PFSK-1 (cell line): ENCODE data around the gene CNTNAP2.

Source experiments
- FOXP2 ChIP-seq: optimal IDR thresholded peaks from 2 replicates; pipeline ENCODE3; 2011; ENCODE audit warnings: borderline replicate concordance, control low read depth, inconsistent platforms; ENCODE audit not compliant: insufficient read depth; ENCODE audit errors: extremely low read length, extremely low read depth
- POLR2AphosphoS5 ChIP-seq: IDR thresholded peaks from 2 replicates; pipeline ENCODE4 v1.6.1; 2012; ENCODE audit warnings: low read depth, mild to moderate bottlenecking, control low read depth, low read length, moderate library complexity
- SIN3A ChIP-seq: IDR thresholded peaks from 2 replicates; pipeline ENCODE4 v1.6.1; 2012; ENCODE audit warnings: mild to moderate bottlenecking, low read length, moderate library complexity, borderline replicate concordance; ENCODE audit not compliant: insufficient read depth
- TAF1 ChIP-seq: IDR thresholded peaks from 2 replicates; pipeline ENCODE4 v1.6.1; 2012; ENCODE audit warnings: low read length, control low read depth, borderline replicate concordance; ENCODE audit not compliant: insufficient read depth
- TF ChIP-seq, protein P1 (sequence below), 2 experiments: IDR thresholded peaks; 2 replicates each; pipeline versions ENCODE4 v1.6.1 to v1.8.0; 2011 to 2012; ENCODE audit warnings: low read depth in 2 of 2, low read length in 2 of 2, control low read depth in 1 of 2, inconsistent platforms in 1 of 2, mild to moderate bottlenecking in 1 of 2, moderate library complexity in 1 of 2; ENCODE audit not compliant: insufficient read depth in 1 of 2

The CNTNAP2 gene

DNA sequence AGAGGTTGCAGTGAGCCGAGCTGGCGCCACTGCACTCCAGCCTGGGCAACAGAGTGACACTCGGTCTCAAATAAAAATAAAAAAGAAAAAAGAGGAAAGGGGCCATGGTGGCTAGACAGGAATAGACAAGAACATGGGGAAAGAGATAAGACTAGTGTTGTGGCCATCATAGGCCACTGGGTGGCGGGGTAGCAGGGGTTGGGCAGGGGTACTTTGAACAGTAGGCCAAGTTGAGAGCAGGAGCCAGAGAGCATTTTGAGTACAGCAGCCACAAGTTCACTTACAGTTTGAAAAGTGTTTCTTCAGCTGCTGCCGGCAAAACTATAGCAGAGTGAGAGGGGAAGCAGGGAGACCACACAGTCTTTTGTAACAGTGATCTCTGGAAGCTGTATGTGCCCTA lies 656.0 kb downstream of the CNTNAP2 start:
- TF ChIP-seq SIN3A (no peak), POLR2AphosphoS5 (no peak), TAF1 (no peak), FOXP2 (no peak)
- TF ChIP-seq, protein P1, sequence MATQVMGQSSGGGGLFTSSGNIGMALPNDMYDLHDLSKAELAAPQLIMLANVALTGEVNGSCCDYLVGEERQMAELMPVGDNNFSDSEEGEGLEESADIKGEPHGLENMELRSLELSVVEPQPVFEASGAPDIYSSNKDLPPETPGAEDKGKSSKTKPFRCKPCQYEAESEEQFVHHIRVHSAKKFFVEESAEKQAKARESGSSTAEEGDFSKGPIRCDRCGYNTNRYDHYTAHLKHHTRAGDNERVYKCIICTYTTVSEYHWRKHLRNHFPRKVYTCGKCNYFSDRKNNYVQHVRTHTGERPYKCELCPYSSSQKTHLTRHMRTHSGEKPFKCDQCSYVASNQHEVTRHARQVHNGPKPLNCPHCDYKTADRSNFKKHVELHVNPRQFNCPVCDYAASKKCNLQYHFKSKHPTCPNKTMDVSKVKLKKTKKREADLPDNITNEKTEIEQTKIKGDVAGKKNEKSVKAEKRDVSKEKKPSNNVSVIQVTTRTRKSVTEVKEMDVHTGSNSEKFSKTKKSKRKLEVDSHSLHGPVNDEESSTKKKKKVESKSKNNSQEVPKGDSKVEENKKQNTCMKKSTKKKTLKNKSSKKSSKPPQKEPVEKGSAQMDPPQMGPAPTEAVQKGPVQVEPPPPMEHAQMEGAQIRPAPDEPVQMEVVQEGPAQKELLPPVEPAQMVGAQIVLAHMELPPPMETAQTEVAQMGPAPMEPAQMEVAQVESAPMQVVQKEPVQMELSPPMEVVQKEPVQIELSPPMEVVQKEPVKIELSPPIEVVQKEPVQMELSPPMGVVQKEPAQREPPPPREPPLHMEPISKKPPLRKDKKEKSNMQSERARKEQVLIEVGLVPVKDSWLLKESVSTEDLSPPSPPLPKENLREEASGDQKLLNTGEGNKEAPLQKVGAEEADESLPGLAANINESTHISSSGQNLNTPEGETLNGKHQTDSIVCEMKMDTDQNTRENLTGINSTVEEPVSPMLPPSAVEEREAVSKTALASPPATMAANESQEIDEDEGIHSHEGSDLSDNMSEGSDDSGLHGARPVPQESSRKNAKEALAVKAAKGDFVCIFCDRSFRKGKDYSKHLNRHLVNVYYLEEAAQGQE (IDR thresholded peaks at IDR 0.05; ENCODE audit: insufficient read depth in 1 of 2, low read depth in 2 of 2, low read length in 2 of 2) = no peak

DNA sequence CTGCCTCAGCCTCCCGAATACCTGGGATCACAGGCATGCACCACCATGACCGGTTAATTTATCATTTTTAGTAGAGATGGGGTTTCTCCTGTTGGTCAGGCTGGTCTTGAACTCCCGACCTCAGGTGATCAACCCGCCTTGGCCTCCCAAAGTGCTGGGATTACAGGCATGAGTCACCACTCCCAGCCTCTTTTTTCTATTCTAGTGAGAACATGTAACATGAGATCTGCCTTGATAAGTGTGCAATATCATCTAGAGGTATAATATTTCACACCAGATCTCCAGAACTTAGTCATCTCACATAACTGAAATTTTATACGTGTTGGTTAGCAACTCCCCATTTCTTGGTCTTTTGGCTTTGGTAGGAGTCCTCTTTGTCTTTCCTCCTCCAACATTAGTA lies 656.9 kb downstream of the CNTNAP2 start:
- TF ChIP-seq TAF1 = no peak
- TF ChIP-seq SIN3A = no peak

DNA sequence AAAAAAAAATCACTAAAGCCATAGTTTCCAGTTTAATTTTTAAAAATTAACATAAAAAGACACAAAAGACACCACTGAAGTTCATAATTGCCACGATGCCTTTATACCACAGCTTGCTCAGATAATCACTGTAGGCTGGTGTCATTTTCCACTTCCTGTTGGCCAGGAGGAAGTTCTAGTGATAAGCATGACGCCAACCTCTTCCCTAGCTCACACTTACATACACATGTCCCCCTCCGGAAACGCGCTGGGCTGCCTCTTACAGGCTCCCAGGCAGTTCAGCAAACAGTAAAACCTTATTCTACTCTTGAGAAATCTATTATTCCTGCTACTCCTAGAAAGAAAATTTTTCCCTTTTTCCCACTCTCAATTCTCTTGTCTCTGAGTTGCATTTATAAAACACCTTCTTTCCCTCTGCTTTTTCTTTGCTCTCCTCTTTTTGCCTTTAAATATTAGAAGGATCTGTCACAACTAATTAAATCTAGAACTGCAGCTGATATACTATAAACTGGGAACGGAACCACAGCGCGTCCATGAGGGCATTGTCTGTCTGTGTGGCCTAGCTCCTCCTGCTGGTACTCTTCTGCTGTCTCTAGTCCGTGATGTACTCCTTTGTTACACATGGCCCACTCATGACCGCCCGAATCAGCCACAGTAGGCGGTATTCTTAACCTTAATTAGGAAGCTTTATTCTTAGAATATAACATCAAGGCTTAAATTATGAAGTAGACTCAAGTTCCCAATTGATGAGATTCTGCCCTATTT lies 664.9 kb downstream of the CNTNAP2 start:
- TF ChIP-seq POLR2AphosphoS5 = no peak
- TF ChIP-seq, protein P1 (IDR thresholded peaks at IDR 0.05; ENCODE audit: insufficient read depth in 1 of 2, low read depth in 2 of 2, low read length in 2 of 2) = no peak
- TF ChIP-seq TAF1 = no peak
- TF ChIP-seq SIN3A = no peak
- TF ChIP-seq FOXP2 = no peak

DNA sequence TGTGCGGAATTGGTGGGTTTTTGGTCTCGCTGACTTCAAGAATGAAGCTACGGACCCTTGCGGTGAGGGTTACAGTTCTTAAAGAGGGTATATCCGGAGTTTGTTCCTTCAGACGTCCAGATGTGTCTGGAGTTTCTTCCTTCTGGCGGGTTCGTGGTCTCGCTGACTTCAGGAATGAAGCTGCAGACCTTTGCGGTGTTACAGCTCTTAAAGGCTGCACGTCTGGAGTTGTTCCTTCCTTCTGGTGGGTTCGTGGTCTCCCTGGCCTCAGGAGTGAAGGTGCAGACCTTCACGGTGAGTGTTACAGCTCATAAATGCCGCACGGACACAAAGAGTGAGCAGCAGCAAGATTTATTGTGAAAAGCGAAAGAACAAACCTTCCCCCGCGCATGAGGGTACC lies 670.7 kb downstream of the CNTNAP2 start:
- TF ChIP-seq TAF1 (no peak), SIN3A (no peak), FOXP2 (no peak), POLR2AphosphoS5 (no peak)
- TF ChIP-seq, protein P1 (IDR thresholded peaks at IDR 0.05; ENCODE audit: insufficient read depth in 1 of 2, low read depth in 2 of 2, low read length in 2 of 2) = no peak

DNA sequence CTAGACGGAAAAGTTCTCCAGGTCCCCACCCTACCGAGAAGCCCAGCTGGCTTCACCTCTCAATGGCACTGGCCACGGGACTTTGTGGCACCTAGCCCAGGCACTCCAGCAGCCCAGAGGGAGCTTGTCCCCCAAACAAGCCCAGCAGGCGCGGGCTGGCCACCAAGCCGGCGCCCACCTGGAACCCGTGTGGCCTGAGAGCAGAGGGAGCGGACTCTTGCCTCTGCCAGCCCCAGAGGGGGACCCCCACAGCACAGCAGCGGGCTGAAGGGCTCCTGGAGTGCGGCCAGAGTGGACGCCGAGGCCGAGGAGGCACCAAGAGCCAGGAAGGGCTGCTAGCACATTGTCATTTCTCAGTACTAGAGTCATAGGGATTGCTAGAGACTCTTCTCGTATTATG lies 671.4 kb downstream of the CNTNAP2 start:
- TF ChIP-seq SIN3A (no peak), POLR2AphosphoS5 (no peak), TAF1 (no peak), FOXP2 (no peak)
- TF ChIP-seq, protein P1 (IDR thresholded peaks at IDR 0.05; ENCODE audit: insufficient read depth in 1 of 2, low read depth in 2 of 2, low read length in 2 of 2) = no peak
